Activated naive CD8-positive, alpha-beta T cell treated with anti-CD3 and anti-CD28 coated beads for 36 hours (primary cell): ENCODE data around the gene DPM3. TPM values are rescaled to one million over a fixed set of nuclear protein-coding genes. Genes with fewer than 3 reads are reported as not detected.
"Not testable (repeated sequence)": the region's sequence is repeated elsewhere in the genome, so short reads cannot be mapped to it uniquely, and the experiment has no call there.

Experiments
- DNase-seq: peaks from one replicate; pipeline ENCODE4 v3.0.0; 2021
- H3K27ac Mint-ChIP-seq: one replicate; pipeline ENCODE4 v1.8.0; 2022; ENCODE audit warnings: mild to moderate bottlenecking, moderate library complexity, mixed read lengths
- H3K27me3 Mint-ChIP-seq: one replicate; pipeline ENCODE4 v1.8.0; 2022; ENCODE audit warnings: mild to moderate bottlenecking, mixed read lengths
- H3K36me3 Mint-ChIP-seq: one replicate; pipeline ENCODE4 v1.8.0; 2021; ENCODE audit warnings: mild to moderate bottlenecking, mixed read lengths
- H3K4me1 Mint-ChIP-seq: one replicate; pipeline ENCODE4 v1.8.0; 2021; ENCODE audit warnings: mixed read lengths
- H3K4me3 Mint-ChIP-seq: one replicate; pipeline ENCODE4 v1.8.0; 2022; ENCODE audit warnings: mild to moderate bottlenecking, moderate library complexity, mixed read lengths
- H3K9me3 Mint-ChIP-seq: one replicate; pipeline ENCODE4 v1.8.0; 2022; ENCODE audit warnings: mixed read lengths
- total RNA-seq, 2 experiments: library from RNA; stranded (reverse); gene quantifications; one replicate each; pipeline ENCODE4 v1.2.3, GENCODE V29; 2021

Gene DPM3
- total RNA-seq, 2 experiments from 2014 or later, result 26.8 to 29.2 TPM

DNA sequence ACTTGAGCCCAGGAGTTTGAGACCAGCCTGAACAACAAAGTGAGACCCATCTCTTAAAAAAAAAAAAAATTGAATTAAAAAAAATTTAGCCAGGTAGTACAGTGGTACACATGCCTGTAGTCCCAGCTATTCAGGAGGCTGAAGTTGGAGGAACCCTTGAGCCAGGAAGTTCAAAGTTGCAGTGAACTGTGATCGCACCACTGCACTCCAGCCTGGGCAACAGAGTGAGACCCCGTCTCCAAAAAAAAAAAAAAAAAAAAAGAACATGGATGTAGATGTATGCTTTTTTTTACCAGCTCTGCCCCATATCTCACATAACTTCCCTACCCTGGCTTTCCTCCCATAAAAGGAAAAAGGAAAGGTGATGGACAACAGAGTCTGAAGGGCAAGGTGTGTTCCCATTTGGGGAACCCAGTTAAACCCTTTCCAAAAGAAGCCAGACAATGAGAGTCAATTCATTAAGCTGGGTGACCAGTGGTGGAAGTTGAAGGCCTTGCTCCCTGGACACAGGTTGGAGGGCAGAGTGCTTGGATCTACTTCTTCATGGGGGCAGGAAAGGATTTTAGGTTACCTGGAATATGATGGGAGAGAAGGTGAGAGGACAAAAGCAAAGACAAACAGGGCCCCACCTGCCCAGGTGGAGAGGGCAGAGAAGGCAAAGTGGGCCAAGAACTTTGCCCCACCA is 29.9 kb upstream of the DPM3 start:
- Mint-ChIP-seq H3K9me3 (no peaks in the 10 kb centered on the region), H3K27me3 (peaks cover 4% of the 10 kb centered on the region), H3K36me3 (peaks cover 20% of the 10 kb centered on the region), H3K27ac (no peak overlapping the region), H3K4me1 (peaks cover 34% of the 10 kb centered on the region), H3K4me3 (no peak overlapping the region)
- no peak for DNase-seq

- Mint-ChIP-seq H3K27ac (no peak overlapping the region), H3K36me3 (peaks cover 20% of the 10 kb centered on the region), H3K4me3 (no peak overlapping the region), H3K4me1 (peaks cover 32% of the 10 kb centered on the region), H3K27me3 (peaks cover 4% of the 10 kb centered on the region), H3K9me3 (no peaks in the 10 kb centered on the region)
- no peak for DNase-seq
These were observed 29.2 kb upstream of the DPM3 start for GRCh38 chr1:155169541-155169940.

DNA sequence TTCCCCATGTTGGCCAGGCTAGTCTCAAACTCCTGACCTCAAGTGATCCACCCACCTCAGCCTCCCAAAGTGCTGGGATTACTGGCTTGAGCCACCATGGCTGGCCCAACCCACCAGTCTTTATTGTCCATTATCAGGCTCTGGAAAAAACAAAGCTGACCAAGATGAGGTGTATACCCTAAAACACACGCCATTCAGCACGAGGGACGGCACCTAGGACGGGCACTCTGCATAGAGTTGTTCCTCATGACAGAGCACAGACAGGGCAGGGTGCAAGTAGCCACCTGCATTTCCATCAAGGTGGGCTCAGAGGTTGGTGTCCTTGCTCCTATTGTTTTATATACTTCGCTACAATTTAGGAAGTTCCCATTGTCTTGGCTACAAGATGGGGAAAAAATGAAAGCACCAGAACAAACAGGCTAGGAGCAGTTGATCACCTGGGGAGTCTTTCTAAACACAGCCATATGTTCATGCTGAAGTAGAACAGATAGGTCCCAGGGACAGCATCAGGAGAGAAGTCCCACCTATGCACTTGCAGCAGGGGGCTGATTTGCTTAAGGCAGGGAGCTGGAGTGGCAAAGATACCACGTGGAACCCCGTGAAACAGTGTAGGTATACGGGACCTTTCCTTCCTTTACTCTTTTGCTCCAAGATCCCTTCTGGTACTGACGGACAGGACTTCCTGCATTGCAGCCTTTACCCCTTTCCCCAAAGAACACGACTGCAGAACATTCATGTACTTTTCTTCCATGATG is 28.3 kb upstream of the DPM3 start:
- Mint-ChIP-seq H3K4me3 (no peak overlapping the region), H3K27me3 (peaks cover 4% of the 10 kb centered on the region), H3K36me3 (peaks cover 20% of the 10 kb centered on the region), H3K9me3 (no peaks in the 10 kb centered on the region), H3K4me1 (peaks cover 28% of the 10 kb centered on the region), H3K27ac (no peak overlapping the region)
- DNase-seq, result no peak

- H3K9me3 Mint-ChIP-seq, H3K27ac Mint-ChIP-seq, DNase-seq, H3K4me3 Mint-ChIP-seq, H3K27me3 Mint-ChIP-seq: not testable (repeated sequence)
- Mint-ChIP-seq H3K36me3 (peaks cover 20% of the 10 kb centered on the region), H3K4me1 (peaks cover 22% of the 10 kb centered on the region)
These were observed 27.7 kb upstream of the DPM3 start for GRCh38 chr1:155168105-155168445.

GRCh38 chr1:155167166-155168104 is 27.1 kb upstream of the DPM3 start:
- H3K4me3 Mint-ChIP-seq, result peak overlapping the region; percentile 47
- peak overlapping the region; percentile 29 for H3K27ac Mint-ChIP-seq
- H3K4me1 Mint-ChIP-seq, result peaks cover 21% of the 10 kb centered on the region
- peak; percentile 83 for DNase-seq
- H3K36me3 Mint-ChIP-seq, result peaks cover 17% of the 10 kb centered on the region
- H3K27me3 Mint-ChIP-seq, result no peaks in the 10 kb centered on the region
- H3K9me3 Mint-ChIP-seq, result no peaks in the 10 kb centered on the region

DNA sequence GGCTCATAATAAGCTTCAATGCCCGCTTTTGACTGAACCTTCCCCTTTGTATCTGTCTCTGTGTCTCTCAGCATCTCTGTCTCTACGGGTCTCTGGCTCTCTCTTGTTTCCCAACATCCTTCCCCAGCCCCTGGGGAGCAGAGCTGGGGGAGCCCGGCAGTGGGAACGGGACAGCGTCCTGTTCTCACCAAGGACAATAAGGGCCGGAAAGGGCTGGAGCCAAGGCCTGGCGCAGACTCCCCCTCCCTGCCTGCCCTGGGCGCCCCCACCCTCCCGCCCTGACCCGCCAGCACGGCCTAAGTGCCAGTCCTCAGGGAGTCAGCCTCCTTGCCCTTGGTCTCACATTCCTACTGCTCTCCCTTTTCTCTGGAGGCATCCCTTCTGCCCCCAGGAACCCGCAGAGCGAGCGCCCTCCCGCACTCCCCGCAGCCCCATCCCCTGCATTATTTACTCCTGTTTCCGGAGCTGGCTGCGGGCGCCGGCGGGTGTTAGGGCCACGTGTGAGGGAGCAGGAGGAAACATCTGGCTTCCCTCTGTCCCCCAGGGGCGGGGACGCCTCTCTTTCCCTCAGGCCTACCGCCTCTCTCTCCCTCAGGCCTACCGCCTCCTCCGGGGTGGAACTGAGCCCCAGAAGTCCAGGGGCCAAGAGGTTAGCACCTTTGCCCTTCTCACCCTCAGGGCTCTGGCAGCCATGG is 26.3 kb upstream of the DPM3 start:
- DNase-seq, result no peak
- Mint-ChIP-seq H3K4me3 (peak overlapping the region; percentile 40), H3K27me3 (no peaks in the 10 kb centered on the region)

DNA sequence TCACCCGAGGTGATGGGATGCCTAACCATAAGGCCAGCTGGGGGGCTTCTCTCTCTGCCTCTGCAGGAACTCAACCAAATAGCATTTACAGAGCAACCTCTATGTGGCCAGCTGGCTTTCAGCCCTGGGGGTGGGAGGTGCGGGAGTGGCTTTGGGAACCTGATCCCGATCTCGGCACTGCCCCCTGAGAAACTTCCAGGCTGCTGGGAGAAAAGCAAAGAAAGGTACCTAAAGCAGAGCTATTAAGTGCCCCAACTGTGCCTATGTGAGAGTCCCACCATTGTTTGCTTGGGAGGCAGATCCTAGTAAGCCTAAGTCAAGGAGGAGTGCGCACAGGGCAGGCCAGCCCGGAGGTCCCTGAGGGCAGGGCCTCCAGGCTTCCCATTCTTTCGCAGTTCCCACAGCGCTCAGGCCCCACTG is 25.7 kb upstream of the DPM3 start:
- H3K27ac Mint-ChIP-seq, result no peak overlapping the region
- no peak overlapping the region for H3K4me3 Mint-ChIP-seq
- H3K27me3 Mint-ChIP-seq, result no peaks in the 10 kb centered on the region
- peaks cover 11% of the 10 kb centered on the region for H3K4me1 Mint-ChIP-seq
- no peak for DNase-seq
- H3K9me3 Mint-ChIP-seq, result no peaks in the 10 kb centered on the region
- peaks cover 10% of the 10 kb centered on the region for H3K36me3 Mint-ChIP-seq

More for the DNA sequence above, 26.3 kb upstream of the DPM3 start:
- Mint-ChIP-seq H3K36me3 (peaks cover 10% of the 10 kb centered on the region), H3K27ac (no peak overlapping the region), H3K4me1 (peaks cover 14% of the 10 kb centered on the region), H3K9me3 (no peaks in the 10 kb centered on the region)

- H3K4me3 Mint-ChIP-seq, DNase-seq, H3K27me3 Mint-ChIP-seq, H3K27ac Mint-ChIP-seq, H3K36me3 Mint-ChIP-seq, H3K9me3 Mint-ChIP-seq: not testable (repeated sequence)
- H3K4me1 Mint-ChIP-seq, result peaks cover 11% of the 10 kb centered on the region
These were observed 24.3 kb upstream of the DPM3 start for GRCh38 chr1:155164625-155165024.

DNA sequence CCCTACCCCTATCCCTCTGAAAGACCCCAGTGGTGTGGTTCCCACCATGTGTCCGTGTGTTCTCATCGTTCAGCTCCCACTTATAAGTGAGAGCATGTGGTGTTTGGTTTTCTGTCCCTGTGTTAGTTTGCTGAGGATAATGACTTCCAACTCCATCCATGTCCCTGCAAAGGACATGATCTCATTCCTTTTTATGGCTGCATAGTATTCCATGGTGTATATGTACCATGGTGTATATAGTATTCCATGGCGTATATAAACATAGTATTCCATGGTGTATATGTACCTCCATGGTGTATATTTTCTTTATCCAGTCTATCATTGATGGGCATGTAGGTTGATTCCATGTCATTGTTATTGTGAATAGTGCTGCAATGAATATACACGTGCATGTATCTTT is 23.5 kb upstream of the DPM3 start:
- H3K27ac Mint-ChIP-seq, H3K27me3 Mint-ChIP-seq, H3K36me3 Mint-ChIP-seq, H3K9me3 Mint-ChIP-seq, DNase-seq, H3K4me3 Mint-ChIP-seq: not testable (repeated sequence)
- H3K4me1 Mint-ChIP-seq, result peaks cover 11% of the 10 kb centered on the region

DNA sequence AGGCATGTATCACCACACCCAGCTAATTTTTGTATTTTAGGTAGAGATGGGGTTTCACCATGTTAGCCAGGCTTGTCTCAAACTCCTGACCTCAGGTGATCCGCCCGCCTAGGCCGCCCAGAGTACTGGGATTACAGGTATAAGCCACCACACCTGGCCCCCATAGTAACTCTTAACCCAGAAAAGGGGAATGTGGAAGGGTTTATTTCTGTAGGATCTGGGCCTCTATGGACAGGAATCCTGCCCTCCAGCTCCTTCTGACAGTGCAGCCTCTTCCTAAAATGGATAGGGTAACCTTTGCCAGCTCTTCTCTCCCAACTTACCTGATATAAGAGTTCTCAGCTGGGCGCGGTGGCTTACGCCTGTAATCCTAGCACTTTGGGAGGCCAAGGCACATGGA is 22.3 kb upstream of the DPM3 start:
- DNase-seq, H3K36me3 Mint-ChIP-seq, H3K9me3 Mint-ChIP-seq, H3K4me1 Mint-ChIP-seq, H3K27me3 Mint-ChIP-seq, H3K27ac Mint-ChIP-seq, H3K4me3 Mint-ChIP-seq: not testable (repeated sequence)

- H3K27me3 Mint-ChIP-seq, result no peaks in the 10 kb centered on the region
- no peak overlapping the region for H3K4me3 Mint-ChIP-seq
- no peaks in the 10 kb centered on the region for H3K4me1 Mint-ChIP-seq
- DNase-seq, result no peak
- no peaks in the 10 kb centered on the region for H3K36me3 Mint-ChIP-seq
- H3K9me3 Mint-ChIP-seq, result no peaks in the 10 kb centered on the region
- no peak overlapping the region for H3K27ac Mint-ChIP-seq
These were observed 19.8 kb upstream of the DPM3 start for GRCh38 chr1:155160128-155160527.

- Mint-ChIP-seq H3K4me3 (no peak overlapping the region), H3K4me1 (no peaks in the 10 kb centered on the region), H3K27ac (no peak overlapping the region), H3K27me3 (no peaks in the 10 kb centered on the region), H3K9me3 (no peaks in the 10 kb centered on the region), H3K36me3 (no peaks in the 10 kb centered on the region)
- no peak for DNase-seq
These were observed 18.7 kb upstream of the DPM3 start for GRCh38 chr1:155158991-155159390.

- not testable (repeated sequence) for H3K27me3 Mint-ChIP-seq, DNase-seq, H3K36me3 Mint-ChIP-seq, H3K27ac Mint-ChIP-seq, H3K4me1 Mint-ChIP-seq, H3K4me3 Mint-ChIP-seq, H3K9me3 Mint-ChIP-seq
These were observed 15.8 kb upstream of the DPM3 start for GRCh38 chr1:155155996-155156643.

DNA sequence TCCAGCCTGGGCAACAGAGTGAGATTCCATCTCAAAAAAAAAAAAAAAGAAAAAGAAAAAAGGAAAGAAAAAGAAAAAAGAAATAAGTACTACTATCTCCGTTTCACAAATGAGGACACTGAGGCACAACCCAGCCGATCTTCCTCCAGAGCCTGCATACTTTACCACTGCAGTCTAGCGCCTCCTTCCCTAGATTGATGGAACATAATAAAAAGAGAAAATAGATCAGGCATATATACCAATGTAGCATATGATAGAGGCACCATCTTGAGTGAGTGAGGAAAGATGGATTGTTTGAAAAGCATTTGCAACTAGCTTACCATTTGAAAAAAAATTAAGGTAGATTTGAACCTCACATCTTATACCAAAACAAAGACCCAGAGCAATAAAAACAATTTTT is 5.2 kb upstream of the DPM3 start:
- Mint-ChIP-seq H3K27me3 (peaks cover 9% of the 10 kb centered on the region), H3K36me3 (no peaks in the 10 kb centered on the region), H3K4me1 (peaks cover 2% of the 10 kb centered on the region), H3K9me3 (no peaks in the 10 kb centered on the region), H3K27ac (no peak overlapping the region), H3K4me3 (no peak overlapping the region)
- no peak for DNase-seq
